GM18508 (cell line): Measurements from ENCODE around the gene CXorf66.
"Not testable (repeated sequence)": the region's sequence is repeated elsewhere in the genome, so short reads cannot be mapped to it uniquely, and the experiment has no call there.

Source experiments
- ATAC-seq: cut with Tn5 transposase; IDR thresholded peaks from one replicate; pipeline ENCODE4 v1.9.1; 2021; ENCODE audit warnings: moderate number of reproducible peaks; ENCODE audit not compliant: insufficient read depth, unreplicated experiment

The CXorf66 gene

GRCh38 chrX:139965421-139965820, at the start of gene CXorf66:
TSS of gene CXorf66 (minus strand) at chrX:139965521. CDS start at chrX:139965496, 25 bp downstream.
- no peak for ATAC-seq

GRCh38 chrX:139982856-139983255, 17.5 kb upstream of the CXorf66 start:
- ATAC-seq: no peak

GRCh38 chrX:139974471-139974870, 9.2 kb upstream of the CXorf66 start:
- no peak for ATAC-seq

GRCh38 chrX:139972629-139973624, 7.6 kb upstream of the CXorf66 start:
- no peak for ATAC-seq

GRCh38 chrX:139972113-139972512, 6.8 kb upstream of the CXorf66 start:
- ATAC-seq: no peak

- no peak for ATAC-seq
Measured at GRCh38 chrX:139971394-139971749, 6.1 kb upstream of the CXorf66 start.

- ATAC-seq: no peak
Measured at GRCh38 chrX:139969286-139969685, 4.0 kb upstream of the CXorf66 start.

- no peak for ATAC-seq
Measured at GRCh38 chrX:139967750-139968149, 2.4 kb upstream of the CXorf66 start.

GRCh38 chrX:139967300-139967699, 2.0 kb upstream of the CXorf66 start:
- no peak for ATAC-seq

- ATAC-seq: not testable (repeated sequence)
Measured at GRCh38 chrX:139966159-139966558, 838 bp upstream of the CXorf66 start.

- ATAC-seq: not testable (repeated sequence)
Measured at GRCh38 chrX:139961091-139961490, 4.2 kb downstream of the CXorf66 start.

GRCh38 chrX:139949703-139950102, 15.6 kb downstream of the CXorf66 start:
- ATAC-seq: no peak

- ATAC-seq: no peak
Measured at GRCh38 chrX:139945075-139945474, 20.2 kb downstream of the CXorf66 start.

- ATAC-seq: no peak
Measured at GRCh38 chrX:139936259-139936658, 29.1 kb downstream of the CXorf66 start.

GRCh38 chrX:139933904-139934303, 31.4 kb downstream of the CXorf66 start:
- no peak for ATAC-seq

- ATAC-seq: peak; percentile 59
Measured at GRCh38 chrX:139932901-139933796, 32.2 kb downstream of the CXorf66 start, which contains the start of gene ATP11C. TSS of gene ATP11C (minus strand) at chrX:139933053. CDS start at chrX:139932042, 1,011 bp downstream.

- peak; percentile 18 for ATAC-seq
Measured at GRCh38 chrX:139932073-139932900, 33.0 kb downstream of the CXorf66 start.

- ATAC-seq: no peak
Measured at GRCh38 chrX:139931646-139932072, 33.7 kb downstream of the CXorf66 start.

- no peak for ATAC-seq
Measured at GRCh38 chrX:139930916-139931645, 34.2 kb downstream of the CXorf66 start.
